HepG2 (cell line): ENCODE measurements around the gene SPRED2. TPM values are rescaled to one million over a fixed set of nuclear protein-coding genes. Genes with fewer than 3 reads are reported as not detected.

Experiments
- GMEB2 ChIP-seq: IDR thresholded peaks from 2 replicates; pipeline ENCODE4 v1.6.1; 2016; ENCODE audit warnings: missing biosample characterization, missing genetic modification reagents, low read depth
- HDAC1 ChIP-seq: sonication (generic); formaldehyde crosslinking; IDR thresholded peaks from 2 replicates; pipeline ENCODE4 v1.5.1; 2020; ENCODE audit warnings: mild to moderate bottlenecking, missing genetic modification reagents
- HOXA3 ChIP-seq: sonication (generic); formaldehyde crosslinking; IDR thresholded peaks from 2 replicates; pipeline ENCODE4 v1.5.0; 2020; ENCODE audit warnings: missing genetic modification reagents
- KLF16 ChIP-seq, 2 experiments: sonication (generic) in 1 of 2; formaldehyde crosslinking in 1 of 2; IDR thresholded peaks; 2 replicates each; pipeline versions ENCODE4 v1.6.1 to v1.8.0; 2016 to 2023; ENCODE audit warnings: missing genetic modification reagents in 2 of 2, missing compliant biosample characterization in 1 of 2
- MXD4 ChIP-seq: IDR thresholded peaks from 2 replicates; pipeline ENCODE4 v1.6.1; 2016; ENCODE audit warnings: mild to moderate bottlenecking, missing biosample characterization, missing genetic modification reagents
- NFKB2 ChIP-seq: sonication (generic); formaldehyde crosslinking; IDR thresholded peaks from 2 replicates; pipeline ENCODE4 v1.4.0; 2020; ENCODE audit warnings: missing genetic modification reagents, borderline replicate concordance
- PTBP1 ChIP-seq: fragments of 200-400 bp; formaldehyde crosslinking; IDR thresholded peaks from 2 replicates; pipeline ENCODE4 v1.6.1; 2018; ENCODE audit warnings: low read length, low read depth; ENCODE audit not compliant: poor library complexity, severe bottlenecking
- RAD51 ChIP-seq: fragments of 450-650 bp; IDR thresholded peaks from 2 replicates; pipeline ENCODE4 v1.6.1; 2016; ENCODE audit warnings: borderline replicate concordance
- RBFOX2 ChIP-seq: fragments of 200-400 bp; formaldehyde crosslinking; IDR thresholded peaks from 2 replicates; pipeline ENCODE4 v1.6.1; 2017; ENCODE audit warnings: low read depth, mild to moderate bottlenecking, low read length
- ZBTB42 ChIP-seq: sonication (generic); formaldehyde crosslinking; IDR thresholded peaks from 2 replicates; pipeline ENCODE4 v1.5.0; 2020; ENCODE audit warnings: mild to moderate bottlenecking, missing genetic modification reagents
- ZNF317 ChIP-seq: sonication (generic); formaldehyde crosslinking; IDR thresholded peaks from 2 replicates; pipeline ENCODE4 v1.5.0; 2020; ENCODE audit warnings: mild to moderate bottlenecking, missing genetic modification reagents
- ZNF556 ChIP-seq: sonication (generic); formaldehyde crosslinking; IDR thresholded peaks from 2 replicates; pipeline ENCODE4 v1.4.0; 2020; ENCODE audit warnings: mild to moderate bottlenecking, missing genetic modification reagents, borderline replicate concordance
- polyA plus RNA-seq, 8 experiments: library from polyadenylated mRNA; depleted of rRNA in 3 of 8; stranded (reverse) in 7 of 8; unstranded in 1 of 8; fragments of >200 nt; fragmentation: Illumina TruSeq in 4 of 8; extraction: Trizol in 4 of 8; gene quantifications; 2 replicates each; pipeline versions ENCODE4 v1.2.1 to v1.2.3, GENCODE V29; 2011 to 2016; ENCODE audit warnings: low read depth in 4 of 8, missing spikeins in 1 of 8, mixed read lengths in 1 of 8; ENCODE audit not compliant: insufficient read depth in 1 of 8
- total RNA-seq, 5 experiments: library from RNA; depleted of rRNA; stranded (reverse); fragments of >200 nt; fragmentation: Illumina TruSeq; extraction: Trizol; gene quantifications; 2 replicates each; pipeline ENCODE4 v1.2.3, GENCODE V29; 2016; ENCODE audit warnings: low read depth in 1 of 5
- TF ChIP-seq, protein P1 (sequence below): sonication (generic); formaldehyde crosslinking; IDR thresholded peaks from 2 replicates; pipeline ENCODE4 v1.4.0; 2020; ENCODE audit warnings: mild to moderate bottlenecking, missing genetic modification reagents
- TF ChIP-seq, protein P2 (sequence below): fragments of 450-650 bp; IDR thresholded peaks from 2 replicates; pipeline ENCODE4 v1.6.1; 2017; ENCODE audit warnings: mild to moderate bottlenecking

SPRED2 gene
- total and polyA plus RNA-seq, 2 of the 13 experiments (the other 11 are each of a cell fraction or from before 2014, with no cell fraction given), result 13.0 to 37.0 TPM

DNA sequence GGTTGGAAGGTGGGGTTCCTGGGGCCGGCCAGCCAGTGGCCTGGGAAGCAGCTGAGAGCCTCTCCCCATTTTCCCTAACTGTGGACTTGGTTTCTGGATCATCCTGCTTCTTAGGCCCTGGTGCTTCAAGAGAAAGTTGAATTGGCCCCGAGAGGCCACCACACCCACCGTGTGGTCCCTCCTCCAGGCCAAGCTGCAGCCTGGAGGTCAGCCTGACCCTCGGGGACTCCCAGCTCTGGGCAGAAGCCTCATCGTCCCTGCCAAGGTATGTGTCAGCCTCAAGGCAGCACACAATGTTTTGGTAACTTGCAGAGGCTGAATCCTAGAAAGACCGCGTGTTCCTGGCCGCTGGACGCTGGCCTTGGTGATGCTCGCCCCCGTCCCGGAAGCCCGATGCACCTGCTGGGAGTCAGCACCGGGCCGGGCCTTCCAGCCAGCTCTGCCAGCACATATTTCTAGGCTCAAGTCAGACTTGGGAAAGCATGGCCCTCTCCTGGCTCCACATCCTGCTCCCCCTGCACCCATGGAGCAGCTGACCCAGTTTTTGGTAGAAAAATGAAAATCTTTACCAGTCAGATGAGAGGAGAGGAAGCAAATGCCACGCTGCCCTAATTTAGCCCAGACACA is 132.2 kb downstream of the SPRED2 start (continued):
- TF ChIP-seq, protein P1, sequence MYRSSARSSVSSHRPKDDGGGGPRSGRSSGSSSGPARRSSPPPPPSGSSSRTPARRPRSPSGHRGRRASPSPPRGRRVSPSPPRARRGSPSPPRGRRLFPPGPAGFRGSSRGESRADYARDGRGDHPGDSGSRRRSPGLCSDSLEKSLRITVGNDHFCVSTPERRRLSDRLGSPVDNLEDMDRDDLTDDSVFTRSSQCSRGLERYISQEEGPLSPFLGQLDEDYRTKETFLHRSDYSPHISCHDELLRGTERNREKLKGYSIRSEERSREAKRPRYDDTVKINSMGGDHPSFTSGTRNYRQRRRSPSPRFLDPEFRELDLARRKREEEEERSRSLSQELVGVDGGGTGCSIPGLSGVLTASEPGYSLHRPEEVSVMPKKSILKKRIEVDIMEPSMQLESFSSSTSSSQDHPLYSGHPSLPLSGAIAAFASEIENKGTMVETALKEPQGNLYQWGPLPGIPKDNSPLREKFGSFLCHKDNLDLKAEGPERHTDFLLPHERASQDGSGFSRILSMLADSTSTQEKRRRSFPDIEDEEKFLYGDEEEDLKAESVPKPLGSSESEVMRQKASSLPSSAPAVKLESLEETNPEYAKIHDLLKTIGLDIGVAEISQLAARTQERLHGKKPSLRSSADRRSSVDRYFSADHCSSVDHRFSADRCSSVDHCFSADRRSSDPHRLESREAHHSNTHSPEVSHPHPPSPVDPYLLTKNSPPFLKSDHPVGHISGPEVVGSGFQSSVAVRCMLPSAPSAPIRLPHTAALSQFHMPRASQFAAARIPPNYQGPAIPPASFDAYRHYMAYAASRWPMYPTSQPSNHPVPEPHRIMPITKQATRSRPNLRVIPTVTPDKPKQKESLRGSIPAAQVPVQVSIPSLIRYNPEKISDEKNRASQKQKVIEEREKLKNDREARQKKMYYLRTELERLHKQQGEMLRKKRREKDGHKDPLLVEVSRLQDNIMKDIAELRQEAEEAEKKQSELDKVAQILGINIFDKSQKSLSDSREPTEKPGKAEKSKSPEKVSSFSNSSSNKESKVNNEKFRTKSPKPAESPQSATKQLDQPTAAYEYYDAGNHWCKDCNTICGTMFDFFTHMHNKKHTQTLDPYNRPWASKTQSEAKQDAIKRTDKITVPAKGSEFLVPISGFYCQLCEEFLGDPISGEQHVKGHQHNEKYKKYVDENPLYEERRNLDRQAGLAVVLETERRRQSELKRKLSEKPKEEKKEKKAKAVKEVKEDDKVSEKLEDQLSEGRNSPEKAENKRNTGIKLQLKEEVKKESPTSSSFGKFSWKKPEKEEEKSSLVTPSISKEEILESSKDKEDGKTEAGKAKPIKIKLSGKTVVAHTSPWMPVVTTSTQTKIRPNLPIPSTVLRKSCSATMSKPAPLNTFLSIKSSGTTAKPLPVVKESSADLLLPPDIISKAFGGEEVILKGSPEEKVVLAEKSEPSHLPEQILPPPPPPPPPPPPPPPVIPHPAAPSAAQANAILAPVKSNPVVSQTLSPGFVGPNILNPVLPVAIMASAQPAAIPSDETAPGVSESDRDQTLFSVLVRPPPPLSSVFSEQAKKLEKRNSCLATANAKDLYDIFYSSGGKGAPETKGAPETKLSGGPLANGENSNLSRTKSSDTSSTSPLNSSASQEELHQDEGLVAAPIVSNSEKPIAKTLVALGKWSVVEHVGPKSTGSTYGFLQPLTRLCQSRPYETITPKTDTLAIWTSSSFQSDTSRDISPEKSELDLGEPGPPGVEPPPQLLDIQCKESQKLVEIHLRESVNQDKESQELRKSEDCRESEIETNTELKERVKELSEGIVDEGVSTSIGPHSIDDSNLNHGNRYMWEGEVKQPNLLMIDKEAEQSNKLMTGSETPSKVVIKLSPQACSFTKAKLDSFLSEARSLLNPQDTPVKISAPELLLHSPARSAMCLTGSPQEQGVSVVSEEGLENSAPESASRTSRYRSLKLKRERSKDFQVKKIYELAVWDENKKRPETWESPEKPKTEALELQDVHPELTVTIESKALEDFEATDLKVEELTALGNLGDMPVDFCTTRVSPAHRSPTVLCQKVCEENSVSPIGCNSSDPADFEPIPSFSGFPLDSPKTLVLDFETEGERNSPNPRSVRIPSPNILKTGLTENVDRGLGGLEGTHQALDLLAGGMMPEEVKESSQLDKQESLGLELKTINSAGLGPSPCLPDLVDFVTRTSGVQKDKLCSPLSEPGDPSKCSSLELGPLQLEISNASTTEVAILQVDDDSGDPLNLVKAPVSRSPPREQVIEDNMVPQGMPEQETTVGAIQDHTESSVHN (CRISPR knock-in tag), result 0 out of 2 replicates have a peak, but pooled peaks have one; percentile 38
- TF ChIP-seq RBFOX2, result 0 out of 2 replicates have a peak, but pooled peaks have one; percentile 42
- peak; percentile 41; the same call in 1 of the 2 replicates for TF ChIP-seq HDAC1 (CRISPR knock-in tag)
- TF ChIP-seq ZBTB42 (CRISPR knock-in tag), result peak; percentile 46; the same call in 1 of the 2 replicates
- TF ChIP-seq ZNF317 (CRISPR knock-in tag), result peak; percentile 47; the same call in 1 of the 2 replicates
- TF ChIP-seq ZNF556 (CRISPR knock-in tag), result no peak
- TF ChIP-seq MXD4 (CRISPR knock-in tag), result 0 out of 2 replicates have a peak, but pooled peaks have one; percentile 20
- no peak for TF ChIP-seq GMEB2 (CRISPR knock-in tag)
- TF ChIP-seq PTBP1, result peak; percentile 69
- TF ChIP-seq RAD51, result no peak
- TF ChIP-seq NFKB2, result peak; percentile 31; the same call in 1 of the 2 replicates
- 0 out of 2 replicates have a peak, but pooled peaks have one; percentile 11 for TF ChIP-seq HOXA3
- TF ChIP-seq, protein P2, sequence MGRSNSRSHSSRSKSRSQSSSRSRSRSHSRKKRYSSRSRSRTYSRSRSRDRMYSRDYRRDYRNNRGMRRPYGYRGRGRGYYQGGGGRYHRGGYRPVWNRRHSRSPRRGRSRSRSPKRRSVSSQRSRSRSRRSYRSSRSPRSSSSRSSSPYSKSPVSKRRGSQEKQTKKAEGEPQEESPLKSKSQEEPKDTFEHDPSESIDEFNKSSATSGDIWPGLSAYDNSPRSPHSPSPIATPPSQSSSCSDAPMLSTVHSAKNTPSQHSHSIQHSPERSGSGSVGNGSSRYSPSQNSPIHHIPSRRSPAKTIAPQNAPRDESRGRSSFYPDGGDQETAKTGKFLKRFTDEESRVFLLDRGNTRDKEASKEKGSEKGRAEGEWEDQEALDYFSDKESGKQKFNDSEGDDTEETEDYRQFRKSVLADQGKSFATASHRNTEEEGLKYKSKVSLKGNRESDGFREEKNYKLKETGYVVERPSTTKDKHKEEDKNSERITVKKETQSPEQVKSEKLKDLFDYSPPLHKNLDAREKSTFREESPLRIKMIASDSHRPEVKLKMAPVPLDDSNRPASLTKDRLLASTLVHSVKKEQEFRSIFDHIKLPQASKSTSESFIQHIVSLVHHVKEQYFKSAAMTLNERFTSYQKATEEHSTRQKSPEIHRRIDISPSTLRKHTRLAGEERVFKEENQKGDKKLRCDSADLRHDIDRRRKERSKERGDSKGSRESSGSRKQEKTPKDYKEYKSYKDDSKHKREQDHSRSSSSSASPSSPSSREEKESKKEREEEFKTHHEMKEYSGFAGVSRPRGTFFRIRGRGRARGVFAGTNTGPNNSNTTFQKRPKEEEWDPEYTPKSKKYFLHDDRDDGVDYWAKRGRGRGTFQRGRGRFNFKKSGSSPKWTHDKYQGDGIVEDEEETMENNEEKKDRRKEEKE, result no peak
- 0 out of 4 replicates have a peak, but pooled peaks of 1 of the 2 experiments have one; percentile 21 for TF ChIP-seq KLF16 (CRISPR knock-in tag; IDR thresholded peaks at IDR 0.05)
